ENCODE results near the gene MED19. TPM values are rescaled to one million over a fixed set of nuclear protein-coding genes. Genes with fewer than 3 reads are reported as not detected.
"Not testable (repeated sequence)": the region's sequence is repeated elsewhere in the genome, so short reads cannot be mapped to it uniquely, and the experiment has no call there.

MED19 gene
- total RNA-seq, 1 donor = 13.4 TPM

- peaks cover 21% of the 10 kb centered on the region for H3K4me1 ChIP-seq (ENCODE audit: insufficient read depth, low read length)
- H4K20me1 ChIP-seq (ENCODE audit: insufficient read depth, low read length) = peaks cover 2% of the 10 kb centered on the region
- no peak overlapping the region for H2AFZ ChIP-seq (ENCODE audit: low read length)
- H3K36me3 ChIP-seq (ENCODE audit: insufficient read depth, low read length) = no peaks in the 10 kb centered on the region
- H3K27ac ChIP-seq (ENCODE audit: low read depth, low read length) = peak overlapping the region; percentile 93
- H3K9me3 ChIP-seq (ENCODE audit: low read depth, low read length) = no peaks in the 10 kb centered on the region
- peak overlapping the region; percentile 96 for H3K4me2 ChIP-seq (ENCODE audit: insufficient read depth, low read length)
- H3K27me3 ChIP-seq (ENCODE audit: insufficient read depth, low read length) = no peaks in the 10 kb centered on the region
- peaks cover 60% of the 10 kb centered on the region for H3K79me2 ChIP-seq (ENCODE audit: insufficient read depth, low read length)
- TF ChIP-seq CTCF (IDR thresholded peaks at IDR 0.05; ENCODE audit: extremely low read depth, low read depth, low read length) = no peak
- peak; percentile 23 for DNase-seq (ENCODE audit: insufficient read length, low spot score, missing footprints)
- H3K4me3 ChIP-seq (ENCODE audit: insufficient read depth, low read length) = peak overlapping the region; percentile 93
Observed at GRCh38 chr11:57713835-57714234, 1.8 kb upstream of the MED19 start.

GRCh38 chr11:57712256-57713150 is 488 bp upstream of the MED19 start, which contains the start of gene TMX2:
TMX2 (plus strand) TSS chr11:57712593; CDS start chr11:57712619, 26 bp downstream.
- H3K4me2 ChIP-seq (ENCODE audit: insufficient read depth, low read length) = peak within 1 kb of the TSS; percentile 96
- peaks cover 4% of the 10 kb centered on the region for H4K20me1 ChIP-seq (ENCODE audit: insufficient read depth, low read length)
- DNase-seq (ENCODE audit: insufficient read length, low spot score, missing footprints) = peak; percentile 96
- H3K36me3 ChIP-seq (ENCODE audit: insufficient read depth, low read length) = peaks cover under 1% of the 10 kb centered on the region
- no peaks in the 10 kb centered on the region for H3K9me3 ChIP-seq (ENCODE audit: low read depth, low read length)
- H3K4me1 ChIP-seq (ENCODE audit: insufficient read depth, low read length) = peaks cover 21% of the 10 kb centered on the region
- peak within 1 kb of the TSS; percentile 93 for H3K4me3 ChIP-seq (ENCODE audit: insufficient read depth, low read length)
- peak within 1 kb of the TSS; percentile 93 for H3K27ac ChIP-seq (ENCODE audit: low read depth, low read length)
- peak within 1 kb of the TSS; percentile 99 for H2AFZ ChIP-seq (ENCODE audit: low read length)
- TF ChIP-seq CTCF (IDR thresholded peaks at IDR 0.05; ENCODE audit: extremely low read depth, low read depth, low read length) = no peak
- peaks cover 62% of the 10 kb centered on the region for H3K79me2 ChIP-seq (ENCODE audit: insufficient read depth, low read length)
- H3K27me3 ChIP-seq (ENCODE audit: insufficient read depth, low read length) = no peaks in the 10 kb centered on the region

GRCh38 chr11:57709802-57710367 is 2.1 kb downstream of the MED19 start:
- peaks cover 8% of the 10 kb centered on the region for H3K36me3 ChIP-seq (ENCODE audit: insufficient read depth, low read length)
- H3K27ac ChIP-seq (ENCODE audit: low read depth, low read length) = no peak overlapping the region
- no peaks in the 10 kb centered on the region for H3K9me3 ChIP-seq (ENCODE audit: low read depth, low read length)
- H3K4me3 ChIP-seq (ENCODE audit: insufficient read depth, low read length) = no peak overlapping the region
- no peak overlapping the region for H3K4me2 ChIP-seq (ENCODE audit: insufficient read depth, low read length)
- TF ChIP-seq CTCF (IDR thresholded peaks at IDR 0.05; ENCODE audit: extremely low read depth, low read depth, low read length) = no peak
- H4K20me1 ChIP-seq (ENCODE audit: insufficient read depth, low read length) = peaks cover 9% of the 10 kb centered on the region
- H2AFZ ChIP-seq (ENCODE audit: low read length) = no peak overlapping the region
- H3K27me3 ChIP-seq (ENCODE audit: insufficient read depth, low read length) = no peaks in the 10 kb centered on the region
- peaks cover 73% of the 10 kb centered on the region for H3K79me2 ChIP-seq (ENCODE audit: insufficient read depth, low read length)
- H3K4me1 ChIP-seq (ENCODE audit: insufficient read depth, low read length) = peaks cover 21% of the 10 kb centered on the region
- DNase-seq (ENCODE audit: insufficient read length, low spot score, missing footprints) = no peak

GRCh38 chr11:57705432-57705831 is 6.6 kb downstream of the MED19 start:
- not testable (repeated sequence) for H3K27ac ChIP-seq (ENCODE audit: low read depth, low read length); H3K4me3 ChIP-seq (ENCODE audit: insufficient read depth, low read length); DNase-seq (ENCODE audit: insufficient read length, low spot score, missing footprints); H2AFZ ChIP-seq (ENCODE audit: low read length); H3K4me2 ChIP-seq (ENCODE audit: insufficient read depth, low read length); H3K27me3 ChIP-seq (ENCODE audit: insufficient read depth, low read length); H3K4me1 ChIP-seq (ENCODE audit: insufficient read depth, low read length); H3K9me3 ChIP-seq (ENCODE audit: low read depth, low read length)
- Histone ChIP-seq H3K36me3 (ENCODE audit: insufficient read depth, low read length) (peaks cover 37% of the 10 kb centered on the region), H3K79me2 (ENCODE audit: insufficient read depth, low read length) (peaks cover 34% of the 10 kb centered on the region), H4K20me1 (ENCODE audit: insufficient read depth, low read length) (peaks cover 11% of the 10 kb centered on the region)

Measured in osteoblast (primary cell).